NT2/D1 (cell line): ENCODE measurements around the gene TFPT.
"Not testable (repeated sequence)": the region's sequence is repeated elsewhere in the genome, so short reads cannot be mapped to it uniquely, and the experiment has no call there.

ENCODE experiments used
- DNase-seq: peaks from one replicate; pipeline ENCODE4 v3.0.0-alpha.2; 2011; ENCODE audit warnings: low read depth, low spot score
- H3K27me3 ChIP-seq: 2 replicates; pipeline ENCODE4 v1.6.0; 2011; ENCODE audit warnings: mild to moderate bottlenecking; ENCODE audit not compliant: insufficient read length, insufficient read depth
- H3K36me3 ChIP-seq: 2 replicates; pipeline ENCODE4 v1.6.1; 2011; ENCODE audit warnings: mild to moderate bottlenecking, low read length, mixed read lengths; ENCODE audit not compliant: insufficient read depth, insufficient read length
- H3K4me1 ChIP-seq: 2 replicates; pipeline ENCODE4 v1.5.1; 2011; ENCODE audit not compliant: insufficient read depth, insufficient read length
- H3K4me3 ChIP-seq: 2 replicates; pipeline ENCODE4 v1.5.1; 2011; ENCODE audit warnings: low read depth; ENCODE audit not compliant: insufficient read length
- H3K9ac ChIP-seq: 2 replicates; pipeline ENCODE4 v1.6.0; 2011; ENCODE audit warnings: low read depth; ENCODE audit not compliant: insufficient read length
- H3K9me3 ChIP-seq: 2 replicates; pipeline ENCODE4 v1.5.1; 2011; ENCODE audit warnings: mild to moderate bottlenecking, low read length; ENCODE audit not compliant: insufficient read depth
- SUZ12 ChIP-seq: IDR thresholded peaks from 2 replicates; pipeline ENCODE4 v1.6.1; 2011; ENCODE audit not compliant: insufficient read length, insufficient read depth; ENCODE audit errors: extremely low read depth
- YY1 ChIP-seq: IDR thresholded peaks from 2 replicates; pipeline ENCODE4 v1.6.1; 2011; ENCODE audit not compliant: insufficient read length, insufficient read depth
- ZNF274 ChIP-seq: IDR thresholded peaks from 2 replicates; pipeline ENCODE4 v1.6.1; 2011; ENCODE audit warnings: mild to moderate bottlenecking, low read depth, low read length

The TFPT gene

DNA sequence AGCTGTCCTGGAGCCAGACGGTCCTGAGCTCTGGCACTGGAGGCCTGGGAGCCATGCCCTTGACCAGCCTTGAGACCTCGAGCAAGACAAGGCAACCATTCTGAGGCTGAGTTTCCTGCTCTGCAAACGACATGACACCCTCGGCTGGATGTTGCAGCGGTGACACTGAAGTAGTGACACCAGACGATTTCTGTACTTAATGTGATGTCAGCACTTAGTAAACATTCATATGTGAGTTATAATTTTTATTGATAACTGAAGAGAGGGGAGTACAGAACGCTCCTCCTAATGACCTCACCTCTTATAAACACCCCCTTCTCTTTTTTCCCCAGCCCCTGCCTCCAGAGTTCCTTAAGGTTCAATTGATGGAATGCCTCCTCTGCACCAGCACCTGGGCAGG, 7.0 kb downstream of the TFPT start:
- TF ChIP-seq ZNF274 (no peak), YY1 (no peak), SUZ12 (no peak)
- no peak for DNase-seq
- Histone ChIP-seq H3K9ac (no peak overlapping the region), H3K9me3 (no peaks in the 10 kb centered on the region), H3K4me3 (no peak overlapping the region), H3K27me3 (no peaks in the 10 kb centered on the region), H3K4me1 (peaks cover 2% of the 10 kb centered on the region), H3K36me3 (peaks cover 73% of the 10 kb centered on the region)

DNA sequence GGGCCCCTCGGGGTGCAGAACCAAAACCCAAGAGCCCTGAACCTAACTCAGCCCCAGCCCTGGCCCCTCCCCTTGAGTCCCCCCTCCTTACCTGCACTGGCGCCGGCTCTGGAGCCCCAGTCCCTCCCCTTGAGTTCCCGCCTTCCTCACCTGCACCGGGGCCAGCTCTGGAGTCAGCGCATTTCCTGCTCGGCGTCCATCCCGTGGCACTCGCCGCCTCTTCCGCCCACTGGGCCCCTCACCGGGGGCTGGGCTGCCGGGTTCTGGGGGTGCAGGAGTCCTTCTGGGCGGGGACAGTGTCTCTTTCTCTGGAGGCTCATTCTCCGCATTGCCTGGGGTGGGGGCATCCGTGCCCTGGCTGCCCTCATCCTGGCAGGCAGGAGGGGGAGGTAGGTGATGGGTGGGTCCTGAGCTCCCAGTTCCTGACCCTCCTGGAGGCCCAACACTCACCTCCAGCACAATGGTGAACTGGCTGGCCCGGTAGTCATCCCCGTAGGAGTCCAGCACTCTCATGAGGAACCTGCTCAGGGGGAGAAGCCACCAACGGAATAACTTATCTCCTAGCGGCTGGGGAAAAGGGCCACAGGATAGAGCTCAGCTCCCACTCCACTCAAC, 7.5 kb downstream of the TFPT start:
- Histone ChIP-seq H3K4me1 (peaks cover 2% of the 10 kb centered on the region), H3K9ac (no peak overlapping the region), H3K9me3 (no peaks in the 10 kb centered on the region), H3K27me3 (no peaks in the 10 kb centered on the region), H3K36me3 (peaks cover 68% of the 10 kb centered on the region), H3K4me3 (no peak overlapping the region)
- no peak for DNase-seq
- no peak for TF ChIP-seq SUZ12
- TF ChIP-seq ZNF274, result no peak
- no peak for TF ChIP-seq YY1

GRCh38 chr19:54106716-54107115, 8.7 kb downstream of the TFPT start:
- DNase-seq, result no peak
- Histone ChIP-seq H3K9ac (no peak overlapping the region), H3K36me3 (peaks cover 63% of the 10 kb centered on the region)

GRCh38 chr19:54105796-54106195, 9.7 kb downstream of the TFPT start:
- Histone ChIP-seq H3K4me3 (no peak overlapping the region), H3K4me1 (peaks cover 2% of the 10 kb centered on the region), H3K36me3 (peaks cover 59% of the 10 kb centered on the region), H3K27me3 (no peaks in the 10 kb centered on the region), H3K9ac (no peak overlapping the region), H3K9me3 (no peaks in the 10 kb centered on the region)
- no peak for TF ChIP-seq YY1
- TF ChIP-seq SUZ12, result no peak
- TF ChIP-seq ZNF274, result no peak
- no peak for DNase-seq

More at GRCh38 chr19:54106716-54107115, 8.7 kb downstream of the TFPT start:
- peaks cover 2% of the 10 kb centered on the region for H3K4me1 ChIP-seq
- TF ChIP-seq ZNF274 (no peak), YY1 (no peak), SUZ12 (no peak)
- no peaks in the 10 kb centered on the region for H3K9me3 ChIP-seq
- H3K27me3 ChIP-seq, result no peaks in the 10 kb centered on the region
- no peak overlapping the region for H3K4me3 ChIP-seq

GRCh38 chr19:54104998-54105715, 10.3 kb downstream of the TFPT start:
- Histone ChIP-seq H3K36me3 (peaks cover 53% of the 10 kb centered on the region), H3K4me1 (peaks cover 2% of the 10 kb centered on the region), H3K27me3 (no peaks in the 10 kb centered on the region), H3K9ac (no peak overlapping the region), H3K4me3 (no peak overlapping the region), H3K9me3 (no peaks in the 10 kb centered on the region)
- TF ChIP-seq YY1 (no peak), SUZ12 (no peak), ZNF274 (no peak)
- no peak for DNase-seq

DNA sequence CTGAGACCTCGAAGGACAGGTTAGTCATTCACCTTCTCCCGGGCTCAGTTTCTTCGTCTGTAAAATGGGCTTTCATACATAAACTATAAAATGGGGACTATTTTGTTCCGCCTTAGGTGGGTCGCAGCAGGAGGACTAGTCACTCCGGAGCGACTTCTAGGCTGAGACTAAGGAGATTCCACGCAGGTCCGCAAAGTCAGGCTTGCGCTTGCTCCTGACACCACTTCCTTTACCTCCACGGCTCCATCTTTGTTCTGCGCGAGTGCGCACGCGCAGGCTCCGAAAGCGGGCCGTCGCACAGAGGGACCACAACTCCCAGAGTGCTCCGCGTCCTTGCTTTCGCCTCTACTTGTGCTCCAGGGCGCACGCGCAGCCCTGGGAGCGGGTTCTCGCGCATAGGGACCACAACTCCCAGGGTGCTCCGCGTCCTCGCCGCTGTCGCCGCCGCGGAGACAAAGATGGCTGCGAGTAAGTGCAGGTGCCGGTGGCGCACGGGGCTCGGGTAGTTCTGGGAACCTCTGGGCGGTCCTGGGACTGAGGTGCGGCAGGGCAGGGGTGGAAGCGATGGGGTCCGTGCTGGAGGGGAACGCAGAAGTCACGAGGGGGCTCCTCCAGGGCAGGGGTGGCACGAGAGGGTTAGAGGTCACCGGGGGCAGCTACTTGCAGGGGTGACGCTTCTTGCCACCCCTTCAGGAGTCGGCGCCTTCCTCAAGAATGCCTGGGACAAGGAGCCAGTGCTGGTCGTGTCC, 12.9 kb downstream of the TFPT start, which contains the start of gene NDUFA3:
TSS of gene NDUFA3 (plus strand) at position 435 of the 749 bp plus-strand sequence. CDS start at position 459, 24 bp downstream.
- Histone ChIP-seq H3K4me1 (peaks cover 2% of the 10 kb centered on the region), H3K9me3 (no peaks in the 10 kb centered on the region)

DNA sequence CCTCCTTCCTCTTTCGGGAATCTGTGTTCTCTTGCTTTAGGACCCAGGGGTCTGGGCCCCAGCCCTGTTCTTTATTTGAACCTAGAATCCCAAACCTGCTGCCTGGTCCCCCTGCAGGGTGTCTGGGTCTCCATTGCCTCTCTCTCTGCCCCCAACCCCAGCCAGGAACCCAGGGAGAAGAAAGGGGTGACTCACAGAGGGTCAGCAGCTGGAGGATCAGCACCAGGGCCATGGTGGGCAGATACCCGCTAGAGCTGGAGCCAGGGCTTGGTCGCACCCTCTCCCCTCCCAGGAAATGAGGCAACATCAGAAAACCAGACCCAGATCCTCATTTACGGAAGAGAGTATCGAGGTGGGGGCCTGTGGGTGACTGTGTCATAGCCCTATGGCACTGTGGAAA, 14.9 kb downstream of the TFPT start, which contains the start of gene OSCAR:
TSS of gene OSCAR (minus strand) at position 243 of the 400 bp plus-strand sequence. CDS start at position 232, 11 bp downstream.
- TF ChIP-seq YY1, result no peak
- TF ChIP-seq ZNF274, result no peak
- TF ChIP-seq SUZ12, result no peak
- no peaks in the 10 kb centered on the region for H3K9me3 ChIP-seq
- peaks cover 10% of the 10 kb centered on the region for H3K36me3 ChIP-seq
- no peak for DNase-seq
- H3K9ac ChIP-seq, result no peak within 1 kb of the TSS
- H3K4me3 ChIP-seq, result no peak within 1 kb of the TSS
- H3K4me1 ChIP-seq, result peaks cover 4% of the 10 kb centered on the region
- peaks cover 3% of the 10 kb centered on the region for H3K27me3 ChIP-seq

More for the DNA sequence above, 12.9 kb downstream of the TFPT start, which contains the start of gene NDUFA3:
- H3K27me3 ChIP-seq, result no peaks in the 10 kb centered on the region
- TF ChIP-seq ZNF274, result no peak
- no peak for TF ChIP-seq SUZ12
- TF ChIP-seq YY1, result peak; percentile 81
- DNase-seq, result peak; percentile 92
- H3K4me3 ChIP-seq, result peak within 1 kb of the TSS; percentile 98
- peak within 1 kb of the TSS; percentile 97 for H3K9ac ChIP-seq
- H3K36me3 ChIP-seq, result peaks cover 30% of the 10 kb centered on the region

GRCh38 chr19:54099903-54100255, 15.6 kb downstream of the TFPT start:
- not testable (repeated sequence) for H3K4me3 ChIP-seq

More at GRCh38 chr19:54099903-54100255, 15.6 kb downstream of the TFPT start:
- not testable (repeated sequence) for H3K9me3 ChIP-seq, DNase-seq, H3K27me3 ChIP-seq, H3K36me3 ChIP-seq, H3K9ac ChIP-seq, H3K4me1 ChIP-seq
